Tibial artery (tissue), 4 donors: ENCODE data around the gene CXorf65.

ENCODE experiments used
- DNase-seq, 2 donors: peaks; one replicate each; pipeline ENCODE4 v3.0.0-alpha.2; 2019
- H3K27ac ChIP-seq, 2 donors: fragments of 200-600 bp; sonication (generic) in 1 of 2; 1 replicate in 1 of 2; 2 replicates in 1 of 2; pipeline ENCODE4 v1.5.1; 2018 to 2019; ENCODE audit warnings: mild to moderate bottlenecking in 1 of 2
- H3K27me3 ChIP-seq, 2 donors: fragments of 200-600 bp; sonication (generic) in 1 of 2; one replicate each; pipeline versions ENCODE4 v1.5.1 to v1.6.0; 2016 to 2019
- H3K36me3 ChIP-seq, 3 donors: fragments of 200-600 bp; sonication (generic) in 2 of 3; one replicate each; pipeline ENCODE4 v1.5.1; 2016 to 2019; ENCODE audit warnings: mild to moderate bottlenecking in 2 of 3
- H3K4me1 ChIP-seq, 4 donors: fragments of 200-600 bp; sonication (generic) in 2 of 4; 1 replicate in 3 of 4; 2 replicates in 1 of 4; pipeline ENCODE4 v1.5.1; 2016 to 2019
- H3K4me3 ChIP-seq, 2 donors: fragments of 200-600 bp; sonication (generic) in 1 of 2; 1 replicate in 1 of 2; 2 replicates in 1 of 2; pipeline ENCODE4 v1.5.1; 2018 to 2019; ENCODE audit warnings: mild to moderate bottlenecking in 2 of 2
- H3K9me3 ChIP-seq, 3 donors: fragments of 200-600 bp; sonication (generic) in 1 of 3; one replicate each; pipeline ENCODE4 v1.5.1; 2016 to 2019
- intact Hi-C: fragments of 100-400 bp; cut with DNase I; formaldehyde crosslinking; loops from one replicate; pipeline ENCODE4 v1.15.0; 2023; ENCODE audit warnings: low total_unique reads
- TF ChIP-seq, protein P1 (sequence below), 2 experiments: fragments of 200-600 bp in 1 of 2; fragments of 450-650 bp in 1 of 2; IDR thresholded peaks; one replicate each; pipeline ENCODE4 v1.5.1; 2017 to 2019; ENCODE audit warnings: antibody characterized with exemption in 2 of 2, mild to moderate bottlenecking in 1 of 2, moderate library complexity in 1 of 2

Gene CXorf65

DNA sequence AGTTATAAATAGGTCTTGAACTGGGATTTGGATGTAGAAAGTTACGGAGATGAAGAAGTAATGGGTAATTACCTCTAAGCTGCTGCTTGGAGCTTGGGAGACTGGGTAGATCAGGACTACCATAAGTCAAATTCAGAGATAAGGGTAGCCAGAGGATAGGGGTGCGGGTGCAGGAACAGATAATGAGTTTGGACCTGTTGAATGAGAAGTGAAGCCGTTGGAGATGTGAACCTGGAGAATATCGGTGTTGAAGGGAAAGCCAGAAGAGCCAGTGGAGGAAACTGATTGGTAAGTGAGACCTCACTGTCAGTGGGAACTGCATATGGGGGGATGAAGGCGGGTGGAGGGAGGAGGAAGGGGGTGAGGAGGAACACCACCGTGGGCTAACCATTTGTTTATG, 11.5 kb downstream of the CXorf65 start:
- Histone ChIP-seq H3K27ac (peak overlapping the region in 1 of 2 donors; percentile 76), H3K27me3 (no peaks in the 10 kb centered on the region), H3K4me1 (peaks cover 0 to 20% (median 8%) of the 10 kb centered on the region in 4 donors), H3K36me3 (no peaks in the 10 kb centered on the region), H3K4me3 (peak overlapping the region; percentile 61 to 66), H3K9me3 (no peaks in the 10 kb centered on the region)
- intact Hi-C loops: loop anchor here (10.0 kb wide), 1 partner anchor 80 kb away; no protein-coding TSS in a partner anchor
- no peak for DNase-seq
- TF ChIP-seq, protein P1, sequence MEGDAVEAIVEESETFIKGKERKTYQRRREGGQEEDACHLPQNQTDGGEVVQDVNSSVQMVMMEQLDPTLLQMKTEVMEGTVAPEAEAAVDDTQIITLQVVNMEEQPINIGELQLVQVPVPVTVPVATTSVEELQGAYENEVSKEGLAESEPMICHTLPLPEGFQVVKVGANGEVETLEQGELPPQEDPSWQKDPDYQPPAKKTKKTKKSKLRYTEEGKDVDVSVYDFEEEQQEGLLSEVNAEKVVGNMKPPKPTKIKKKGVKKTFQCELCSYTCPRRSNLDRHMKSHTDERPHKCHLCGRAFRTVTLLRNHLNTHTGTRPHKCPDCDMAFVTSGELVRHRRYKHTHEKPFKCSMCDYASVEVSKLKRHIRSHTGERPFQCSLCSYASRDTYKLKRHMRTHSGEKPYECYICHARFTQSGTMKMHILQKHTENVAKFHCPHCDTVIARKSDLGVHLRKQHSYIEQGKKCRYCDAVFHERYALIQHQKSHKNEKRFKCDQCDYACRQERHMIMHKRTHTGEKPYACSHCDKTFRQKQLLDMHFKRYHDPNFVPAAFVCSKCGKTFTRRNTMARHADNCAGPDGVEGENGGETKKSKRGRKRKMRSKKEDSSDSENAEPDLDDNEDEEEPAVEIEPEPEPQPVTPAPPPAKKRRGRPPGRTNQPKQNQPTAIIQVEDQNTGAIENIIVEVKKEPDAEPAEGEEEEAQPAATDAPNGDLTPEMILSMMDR (IDR thresholded peaks at IDR 0.05): no peak

DNA sequence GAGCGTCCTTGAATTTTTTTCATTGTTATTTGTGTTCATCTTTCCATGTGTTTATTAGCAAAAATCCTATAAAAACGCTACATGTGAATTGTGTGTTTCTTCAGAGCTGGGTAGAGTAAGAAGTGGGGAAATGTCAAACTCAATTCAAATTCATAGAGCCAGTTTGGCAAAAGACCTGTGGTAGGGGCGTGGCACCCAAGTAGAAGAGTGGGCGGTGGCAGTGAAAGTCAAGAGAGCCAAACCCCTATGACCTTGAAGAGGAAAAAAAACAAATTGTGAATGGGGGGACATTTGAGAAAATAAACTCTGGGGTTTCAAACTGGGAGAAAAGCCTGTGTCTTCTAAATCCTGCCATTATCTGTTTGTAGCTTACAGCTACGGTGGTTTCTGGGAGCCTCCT, 15.3 kb downstream of the CXorf65 start:
- H3K36me3 ChIP-seq: no peaks in the 10 kb centered on the region
- no peaks in the 10 kb centered on the region for H3K4me1 ChIP-seq
- H3K9me3 ChIP-seq: no peaks in the 10 kb centered on the region
- TF ChIP-seq, protein P1 (IDR thresholded peaks at IDR 0.05): no peak
- no peak overlapping the region for H3K27ac ChIP-seq
- no peak overlapping the region for H3K4me3 ChIP-seq
- DNase-seq: no peak
- intact Hi-C loops: loop anchor here (10.0 kb wide), 1 partner anchor 84 kb away; no protein-coding TSS in a partner anchor
- no peaks in the 10 kb centered on the region for H3K27me3 ChIP-seq

DNA sequence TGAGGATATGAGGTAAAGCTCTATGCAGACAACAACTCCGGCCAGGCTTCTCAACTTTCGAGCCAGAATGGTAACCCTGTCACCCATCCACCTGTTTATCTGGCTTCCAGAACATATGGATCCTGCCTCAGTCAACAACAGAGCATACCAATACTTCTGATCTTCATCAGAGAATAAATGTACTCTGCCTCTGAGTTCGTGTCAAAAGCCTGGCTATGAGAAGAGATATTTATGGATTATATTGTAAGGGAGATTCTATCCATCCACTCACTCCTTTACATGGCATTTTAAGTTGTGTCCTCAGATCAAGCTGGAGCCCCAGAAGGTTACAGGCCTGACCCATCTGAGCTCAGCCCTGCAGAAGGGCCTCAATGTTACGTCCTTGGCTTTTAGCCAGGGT, 20.6 kb downstream of the CXorf65 start:
- no peak overlapping the region for H3K27ac ChIP-seq
- no peaks in the 10 kb centered on the region for H3K9me3 ChIP-seq
- H3K27me3 ChIP-seq: no peaks in the 10 kb centered on the region
- DNase-seq: no peak
- H3K4me3 ChIP-seq: no peak overlapping the region
- TF ChIP-seq, protein P1 (IDR thresholded peaks at IDR 0.05): no peak
- H3K36me3 ChIP-seq: no peaks in the 10 kb centered on the region
- intact Hi-C loops: no loop called here
- no peaks in the 10 kb centered on the region for H3K4me1 ChIP-seq

DNA sequence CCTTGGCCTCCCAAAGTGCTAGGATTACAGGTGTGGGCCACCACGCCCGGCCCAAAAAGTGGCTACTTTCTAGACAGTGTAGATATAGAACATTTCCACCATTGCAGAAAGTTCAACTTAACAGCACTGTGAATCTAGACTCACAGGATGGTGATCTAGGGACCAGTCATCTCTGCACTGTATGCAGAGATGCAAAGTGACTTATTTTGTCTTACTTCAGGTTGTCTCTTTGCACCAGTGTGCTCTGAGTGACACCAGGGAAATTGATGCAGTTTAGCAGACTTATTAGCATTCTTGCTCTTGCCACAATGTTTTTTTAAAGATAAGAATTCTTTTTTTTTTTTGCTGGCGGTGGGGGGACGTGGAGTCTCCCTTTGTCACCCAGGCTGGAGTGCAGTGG, 23.7 kb downstream of the CXorf65 start:
- Histone ChIP-seq H3K27ac (no peak overlapping the region), H3K4me1 (no peaks in the 10 kb centered on the region), H3K9me3 (no peaks in the 10 kb centered on the region), H3K27me3 (no peaks in the 10 kb centered on the region), H3K4me3 (no peak overlapping the region), H3K36me3 (no peaks in the 10 kb centered on the region)
- no peak for DNase-seq
- TF ChIP-seq, protein P1 (IDR thresholded peaks at IDR 0.05): no peak
- intact Hi-C loops: no loop called here

DNA sequence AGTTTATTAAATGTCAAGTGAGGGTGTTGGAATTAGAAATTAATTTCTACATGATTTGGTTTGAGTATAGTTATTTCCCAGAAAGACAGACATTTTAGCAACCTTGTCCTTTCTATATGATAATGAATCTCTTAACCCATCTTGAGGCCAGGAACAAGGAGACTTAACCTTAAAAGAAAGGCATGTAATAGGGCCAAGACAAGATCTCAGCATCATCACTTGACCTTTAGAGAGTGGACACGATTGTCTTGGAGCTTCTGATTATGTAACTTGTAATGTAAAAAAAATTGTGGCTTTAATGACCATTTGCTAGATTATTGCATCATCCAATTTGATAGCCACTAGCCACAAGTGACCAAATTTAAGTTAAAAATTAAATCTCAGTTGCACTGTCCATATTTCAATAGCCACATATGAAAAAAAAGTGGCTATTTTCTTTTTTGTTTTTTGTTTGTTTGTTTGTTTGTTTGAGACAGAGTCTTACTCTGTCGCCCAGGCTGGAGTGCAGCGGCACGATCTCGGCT, 24.4 kb downstream of the CXorf65 start:
- DNase-seq: no peak
- H3K27ac ChIP-seq: no peak overlapping the region
- H3K27me3 ChIP-seq: no peaks in the 10 kb centered on the region
- no peaks in the 10 kb centered on the region for H3K36me3 ChIP-seq
- H3K9me3 ChIP-seq: no peaks in the 10 kb centered on the region
- TF ChIP-seq, protein P1 (IDR thresholded peaks at IDR 0.05): no peak
- no peaks in the 10 kb centered on the region for H3K4me1 ChIP-seq
- H3K4me3 ChIP-seq: no peak overlapping the region
- intact Hi-C loops: no loop called here
